ENCODE data around the gene ALX3. TPM values are rescaled to one million over a fixed set of nuclear protein-coding genes. Genes with fewer than 3 reads are reported as not detected.

ALX3 gene
- total and polyA plus RNA-seq, 7 donors = 0.13 TPM; not detected in 6

DNA sequence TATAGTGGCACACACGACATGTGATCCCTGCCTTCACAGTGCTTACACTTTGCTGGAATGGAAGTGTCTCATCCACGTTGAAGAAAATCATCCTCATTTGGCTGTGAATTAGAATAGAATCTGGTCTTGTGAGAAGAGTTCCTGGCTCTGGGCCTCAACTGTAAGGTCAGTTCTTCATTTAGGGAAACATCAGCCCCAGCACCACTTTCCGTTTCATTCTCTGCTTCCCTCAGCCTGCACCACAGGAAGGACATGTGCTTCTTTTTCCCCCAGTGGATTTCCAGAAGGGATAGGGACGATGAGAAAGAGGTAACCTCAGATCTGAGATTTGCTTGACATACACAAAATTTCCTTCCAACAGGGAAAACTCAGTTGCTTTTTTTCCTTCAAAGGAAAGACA lies 3.7 kb upstream of the ALX3 start:
- Histone ChIP-seq H3K9me3 (no peaks in the 10 kb centered on the region), H3K36me3 (no peaks in the 10 kb centered on the region)

DNA sequence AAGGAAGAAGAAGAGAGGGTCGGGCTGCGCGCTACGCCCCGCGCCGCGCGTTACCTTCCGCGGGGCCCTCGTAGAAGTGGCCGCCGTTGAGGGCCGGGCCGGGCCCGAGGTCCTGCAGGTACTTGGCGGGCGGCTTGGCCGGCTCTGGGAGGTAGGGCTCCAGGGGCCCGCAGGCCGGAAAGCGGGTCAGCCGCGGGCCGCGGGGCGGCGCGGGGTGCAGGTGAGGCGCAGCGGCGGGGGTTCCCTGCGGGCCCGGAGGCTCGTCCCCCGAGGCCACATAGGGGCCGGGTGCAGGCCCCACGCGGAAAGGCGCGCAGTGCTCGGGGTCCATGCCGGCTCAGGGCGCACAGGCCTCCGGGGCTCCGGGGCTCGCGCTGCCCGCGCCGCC lies 196 bp downstream of the ALX3 start:
- no peaks in the 10 kb centered on the region for H3K36me3 ChIP-seq
- peaks cover 0 to 34% (median 34%) of the 10 kb centered on the region in 4 donors for H3K4me1 ChIP-seq
- peaks cover 53 to 87% (median 71%) of the 10 kb centered on the region in 3 donors for H3K27me3 ChIP-seq
- WGBS, 2 donors = 2 to 3% methylated on average over 52 of the region's 52 CpGs
- H3K9me3 ChIP-seq = no peaks in the 10 kb centered on the region
- H3K4me3 ChIP-seq = peak overlapping the region in 3 of 4 donors; percentile 13 to 37 (median 30)
- intact Hi-C loops (cut with DNase I) = no loop called here
- DNase-seq = no peak
- TF ChIP-seq, protein P1, sequence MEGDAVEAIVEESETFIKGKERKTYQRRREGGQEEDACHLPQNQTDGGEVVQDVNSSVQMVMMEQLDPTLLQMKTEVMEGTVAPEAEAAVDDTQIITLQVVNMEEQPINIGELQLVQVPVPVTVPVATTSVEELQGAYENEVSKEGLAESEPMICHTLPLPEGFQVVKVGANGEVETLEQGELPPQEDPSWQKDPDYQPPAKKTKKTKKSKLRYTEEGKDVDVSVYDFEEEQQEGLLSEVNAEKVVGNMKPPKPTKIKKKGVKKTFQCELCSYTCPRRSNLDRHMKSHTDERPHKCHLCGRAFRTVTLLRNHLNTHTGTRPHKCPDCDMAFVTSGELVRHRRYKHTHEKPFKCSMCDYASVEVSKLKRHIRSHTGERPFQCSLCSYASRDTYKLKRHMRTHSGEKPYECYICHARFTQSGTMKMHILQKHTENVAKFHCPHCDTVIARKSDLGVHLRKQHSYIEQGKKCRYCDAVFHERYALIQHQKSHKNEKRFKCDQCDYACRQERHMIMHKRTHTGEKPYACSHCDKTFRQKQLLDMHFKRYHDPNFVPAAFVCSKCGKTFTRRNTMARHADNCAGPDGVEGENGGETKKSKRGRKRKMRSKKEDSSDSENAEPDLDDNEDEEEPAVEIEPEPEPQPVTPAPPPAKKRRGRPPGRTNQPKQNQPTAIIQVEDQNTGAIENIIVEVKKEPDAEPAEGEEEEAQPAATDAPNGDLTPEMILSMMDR (IDR thresholded peaks at IDR 0.05) = no peak
- no peak overlapping the region for H3K27ac ChIP-seq

More for the DNA sequence above, 3.7 kb upstream of the ALX3 start:
- no peak for DNase-seq
- Histone ChIP-seq H3K27me3 (peaks cover 35 to 73% (median 44%) of the 10 kb centered on the region in 3 donors), H3K4me3 (no peak overlapping the region), H3K4me1 (peaks cover 0 to 18% (median 17%) of the 10 kb centered on the region in 4 donors), H3K27ac (no peak overlapping the region)
- intact Hi-C loops (cut with DNase I) = no loop called here
- 73 to 85% methylated on average over 4 of the region's 4 CpGs for WGBS, 2 donors
- TF ChIP-seq, protein P1 (IDR thresholded peaks at IDR 0.05) = no peak
- TF ChIP-seq EP300 (IDR thresholded peaks at IDR 0.05) (no peak), POLR2AphosphoS5 (IDR thresholded peaks at IDR 0.05) (no peak), POLR2A (IDR thresholded peaks at IDR 0.05) (no peak)

DNA sequence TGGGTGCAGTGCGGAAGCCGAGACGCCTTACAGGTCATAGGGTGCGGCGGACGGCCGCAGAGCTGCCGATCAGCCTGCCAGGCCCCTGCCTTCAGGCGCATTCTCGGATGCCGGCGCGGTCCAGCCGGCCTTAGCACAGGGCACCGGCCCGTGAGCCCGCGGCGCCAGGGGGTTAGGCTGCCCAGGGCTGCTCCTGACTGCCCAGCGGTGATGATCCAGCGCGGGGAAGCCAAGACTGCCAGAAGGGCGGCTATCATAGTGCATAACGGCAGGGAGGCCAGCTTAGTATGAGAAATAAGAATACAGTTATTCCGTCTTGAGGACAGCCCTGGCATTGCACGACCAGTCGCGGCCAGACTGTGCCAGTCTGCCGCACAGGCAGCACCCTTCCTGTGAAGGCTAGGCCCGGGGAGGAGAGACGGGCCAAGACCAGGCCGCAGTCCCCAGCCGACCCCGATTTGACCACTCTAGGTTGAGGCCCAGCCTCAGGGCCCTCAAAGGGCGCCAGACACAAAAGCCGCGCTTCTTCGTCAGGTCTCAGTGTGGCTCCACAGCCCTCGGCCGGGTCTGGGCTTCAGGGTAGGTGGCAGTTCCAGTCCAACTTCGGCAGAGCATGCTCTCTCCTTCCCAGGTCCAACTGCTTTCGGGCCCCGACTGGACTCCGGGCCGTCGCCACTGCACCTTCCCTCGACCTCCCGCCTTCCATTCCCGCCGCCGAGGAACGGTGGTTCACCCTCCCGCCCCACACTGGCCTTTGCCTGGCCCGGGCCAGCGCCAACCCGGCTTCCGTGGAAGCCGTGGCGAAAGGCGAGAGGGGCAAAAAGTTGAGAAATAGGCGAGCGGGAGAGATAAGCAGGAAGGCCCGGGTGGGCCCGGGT lies 829 bp downstream of the ALX3 start:
- no peaks in the 10 kb centered on the region for H3K36me3 ChIP-seq
- H3K27ac ChIP-seq = no peak overlapping the region
- H3K9me3 ChIP-seq = no peaks in the 10 kb centered on the region
- 9 to 13% methylated on average over 64 of the region's 64 CpGs for WGBS, 2 donors
- peaks cover 53 to 81% (median 71%) of the 10 kb centered on the region in 3 donors for H3K27me3 ChIP-seq
- no peak for DNase-seq
- TF ChIP-seq, protein P1 (IDR thresholded peaks at IDR 0.05) = no peak
- TF ChIP-seq EP300 (IDR thresholded peaks at IDR 0.05) = no peak
- no peak for TF ChIP-seq POLR2A (IDR thresholded peaks at IDR 0.05)
- no peak for TF ChIP-seq POLR2AphosphoS5 (IDR thresholded peaks at IDR 0.05)
- intact Hi-C loops (cut with DNase I) = no loop called here
- H3K4me3 ChIP-seq = peak overlapping the region in 3 of 4 donors; percentile 13 to 37 (median 30)
- H3K4me1 ChIP-seq = peaks cover 0 to 34% (median 34%) of the 10 kb centered on the region in 4 donors

DNA sequence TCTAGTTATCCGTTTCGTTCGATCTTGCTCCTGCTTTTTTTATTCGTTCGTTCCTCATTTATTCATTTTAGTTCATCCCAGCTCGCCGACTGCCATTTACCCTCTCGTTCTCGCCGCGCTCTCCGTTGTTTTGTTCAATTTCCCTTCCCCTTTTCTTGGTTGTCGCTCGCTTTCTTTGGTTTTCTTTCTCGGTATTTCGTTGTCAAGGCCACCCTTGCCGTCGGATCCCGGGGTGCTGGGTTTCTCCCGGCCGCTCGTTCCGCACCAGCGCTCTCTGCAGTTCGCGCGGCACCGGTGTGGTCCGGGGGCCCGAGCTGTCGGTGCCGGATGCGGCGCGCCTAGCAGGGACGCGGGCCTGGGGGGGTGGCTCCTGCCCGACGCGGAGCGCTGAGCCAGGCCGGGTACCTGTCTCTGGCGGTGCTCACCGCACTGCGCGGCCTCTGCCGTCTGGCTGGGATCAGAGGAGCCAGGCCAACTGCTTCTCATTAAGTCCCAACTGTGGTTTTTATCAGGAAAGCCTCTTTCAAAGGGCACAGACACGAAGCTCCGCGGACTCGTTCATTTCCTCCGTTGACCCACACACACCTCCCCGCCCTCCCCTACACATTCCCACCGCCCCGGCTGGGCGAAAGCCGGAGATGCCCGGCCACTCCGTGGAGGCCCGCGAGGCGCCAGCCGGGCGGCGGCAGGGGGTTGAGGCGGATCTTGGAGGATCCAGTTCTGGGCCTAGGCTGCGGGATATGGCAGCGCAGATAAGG lies 1.6 kb downstream of the ALX3 start:
- Histone ChIP-seq H3K4me1 (peaks cover 0 to 34% (median 34%) of the 10 kb centered on the region in 4 donors), H3K27ac (no peak overlapping the region), H3K9me3 (no peaks in the 10 kb centered on the region), H3K36me3 (no peaks in the 10 kb centered on the region), H3K27me3 (peaks cover 53 to 73% (median 71%) of the 10 kb centered on the region in 3 donors), H3K4me3 (no peak overlapping the region)
- 4 to 6% methylated on average over 68 of the region's 68 CpGs for WGBS, 2 donors
- intact Hi-C loops (cut with DNase I) = no loop called here
- TF ChIP-seq, protein P1 (IDR thresholded peaks at IDR 0.05) = no peak
- TF ChIP-seq POLR2AphosphoS5 (IDR thresholded peaks at IDR 0.05) (peak; percentile 56 to 92 (median 82)), POLR2A (IDR thresholded peaks at IDR 0.05) (no peak), EP300 (IDR thresholded peaks at IDR 0.05) (no peak)
- no peak for DNase-seq

All from sigmoid colon (tissue), 7 donors.